HG03520 (cell line): ENCODE results near the gene THAP7.

Experiments used
- ATAC-seq: cut with Tn5 transposase; IDR thresholded peaks from one replicate; pipeline ENCODE4 v1.9.1; 2021; ENCODE audit warnings: mild to moderate bottlenecking, moderate library complexity; ENCODE audit not compliant: unreplicated experiment

THAP7 gene

DNA sequence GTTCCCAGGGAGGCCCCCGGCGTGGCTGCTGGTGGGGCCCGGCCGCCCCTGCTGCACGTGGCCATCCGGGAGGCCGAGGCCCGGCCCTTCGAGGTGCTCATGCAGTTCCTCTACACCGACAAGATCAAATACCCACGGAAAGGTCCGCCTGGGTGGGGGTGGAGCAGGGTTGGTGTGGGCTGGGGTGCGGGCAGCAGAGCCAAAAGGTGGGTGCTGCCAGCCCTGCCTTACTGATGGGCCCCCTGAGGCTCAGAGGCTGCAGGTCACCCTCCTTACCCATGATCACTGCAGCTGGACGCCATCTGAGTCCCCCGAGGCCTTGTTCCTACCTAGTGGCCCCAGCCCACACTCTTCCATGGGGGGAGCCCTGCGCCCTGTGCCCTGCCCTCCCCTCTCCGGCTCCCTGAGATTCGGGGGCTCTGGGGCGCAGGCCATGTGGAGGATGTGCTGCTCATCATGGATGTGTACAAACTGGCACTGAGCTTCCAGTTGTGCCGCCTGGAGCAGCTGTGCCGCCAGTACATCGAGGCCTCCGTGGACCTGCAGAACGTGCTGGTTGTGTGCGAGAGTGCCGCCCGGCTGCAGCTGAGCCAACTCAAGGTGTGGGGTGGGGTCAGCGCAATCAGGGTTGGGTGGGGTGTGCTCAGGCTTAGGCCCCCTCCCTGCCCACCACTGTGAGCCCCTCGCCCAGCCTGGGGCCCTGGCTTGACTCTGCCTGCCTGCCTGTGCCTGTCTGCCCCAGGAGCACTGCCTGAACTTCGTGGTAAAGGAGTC lies 7.6 kb downstream of the THAP7 start:
- no peak for ATAC-seq

DNA sequence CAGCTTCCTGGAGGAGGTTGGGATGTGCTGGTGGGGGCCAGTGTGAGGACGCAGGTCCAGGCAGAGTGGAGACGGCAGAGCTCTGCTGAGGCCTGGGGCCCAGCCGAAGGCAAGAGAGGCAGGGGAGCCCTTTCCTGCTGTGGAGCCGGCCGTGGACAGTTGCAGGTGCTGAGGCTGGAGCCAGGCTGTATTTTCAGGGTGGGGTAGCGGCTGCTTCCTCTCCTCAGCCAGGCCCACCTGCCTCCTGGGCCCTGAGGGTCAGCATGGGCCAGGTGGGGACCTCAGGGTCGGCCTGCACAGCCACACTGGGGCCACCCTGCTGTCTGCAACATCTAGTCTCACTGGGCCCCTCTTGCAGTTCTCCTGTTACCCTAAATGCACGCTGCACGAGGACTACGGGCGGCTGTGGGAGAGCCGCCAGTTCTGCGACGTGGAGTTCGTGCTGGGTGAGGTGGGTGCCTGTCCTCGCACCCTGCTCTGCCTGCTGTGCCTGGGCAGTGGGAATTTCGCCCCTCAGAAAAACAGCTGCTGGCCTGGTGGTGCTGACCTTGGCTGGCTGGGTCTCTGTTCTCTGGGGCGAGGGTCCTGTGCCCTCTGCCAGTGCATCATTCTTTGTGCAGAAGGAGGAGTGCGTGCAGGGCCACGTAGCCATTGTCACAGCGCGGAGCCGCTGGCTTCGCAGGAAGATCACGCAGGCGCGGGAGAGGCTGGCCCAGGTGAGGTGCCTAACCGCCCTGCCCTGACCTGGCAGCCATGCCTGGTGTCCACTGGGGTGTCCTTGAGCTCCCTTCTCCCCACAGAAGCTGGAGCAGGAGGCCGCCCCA lies 8.4 kb downstream of the THAP7 start:
- no peak for ATAC-seq

DNA sequence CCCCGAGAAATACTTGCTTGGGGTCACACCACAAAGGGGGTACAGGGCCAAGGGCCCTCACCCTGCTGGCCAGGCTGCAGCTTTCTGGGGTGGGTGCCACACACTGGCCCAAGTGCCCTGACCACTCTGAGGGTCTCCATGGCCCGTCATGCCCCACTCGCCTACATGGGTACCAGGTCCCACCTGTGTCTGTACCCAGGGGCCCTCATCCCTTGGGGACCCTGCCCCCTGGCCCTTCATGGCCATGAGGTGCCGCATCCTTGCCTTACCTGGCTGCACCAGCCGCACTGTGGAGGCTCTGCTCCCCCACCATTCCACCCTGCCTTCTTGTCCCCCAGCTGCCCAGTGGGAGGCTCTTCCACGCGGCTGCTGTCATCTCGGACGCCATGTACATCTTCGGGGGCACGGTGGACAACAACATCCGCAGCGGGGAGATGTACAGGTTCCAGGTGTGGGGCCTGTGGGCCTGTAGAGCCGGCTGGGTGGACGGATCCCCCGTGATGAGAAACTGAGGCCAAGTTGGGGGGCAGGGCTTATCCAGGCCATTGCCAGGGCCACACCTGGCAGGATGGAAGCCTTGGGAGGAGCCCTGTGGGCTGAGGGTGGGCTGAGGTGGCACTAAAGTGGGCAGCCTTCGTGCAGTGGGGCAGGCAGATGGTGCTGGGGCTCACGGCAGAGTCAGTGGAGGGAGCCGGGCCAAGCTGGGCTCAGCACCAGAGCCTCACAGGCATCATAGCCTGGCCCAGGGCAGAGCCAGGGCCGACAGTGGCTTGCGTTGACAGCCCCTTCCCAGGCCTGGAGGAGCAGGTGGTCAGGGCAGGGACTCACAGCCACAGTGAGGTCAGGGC lies 9.2 kb downstream of the THAP7 start:
- ATAC-seq, result no peak

DNA sequence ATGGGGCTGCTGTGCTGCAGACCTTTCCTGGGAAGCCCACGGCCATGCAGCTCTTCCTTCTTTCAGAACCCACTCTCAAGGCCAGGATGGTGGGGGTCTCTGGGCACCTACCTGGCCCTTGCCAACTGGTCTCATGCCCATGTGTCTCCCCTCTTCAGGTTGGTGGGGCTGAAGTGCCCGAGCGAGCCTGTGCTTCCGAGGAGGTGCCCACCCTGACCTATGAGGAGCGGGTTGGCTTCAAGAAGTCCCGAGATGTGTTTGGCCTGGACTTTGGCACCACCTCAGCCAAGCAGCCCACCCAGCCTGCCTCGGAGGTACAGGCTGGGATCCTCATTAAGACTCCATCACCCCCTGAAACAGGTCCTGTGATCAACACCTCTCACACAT lies 9.9 kb downstream of the THAP7 start:
- no peak for ATAC-seq

DNA sequence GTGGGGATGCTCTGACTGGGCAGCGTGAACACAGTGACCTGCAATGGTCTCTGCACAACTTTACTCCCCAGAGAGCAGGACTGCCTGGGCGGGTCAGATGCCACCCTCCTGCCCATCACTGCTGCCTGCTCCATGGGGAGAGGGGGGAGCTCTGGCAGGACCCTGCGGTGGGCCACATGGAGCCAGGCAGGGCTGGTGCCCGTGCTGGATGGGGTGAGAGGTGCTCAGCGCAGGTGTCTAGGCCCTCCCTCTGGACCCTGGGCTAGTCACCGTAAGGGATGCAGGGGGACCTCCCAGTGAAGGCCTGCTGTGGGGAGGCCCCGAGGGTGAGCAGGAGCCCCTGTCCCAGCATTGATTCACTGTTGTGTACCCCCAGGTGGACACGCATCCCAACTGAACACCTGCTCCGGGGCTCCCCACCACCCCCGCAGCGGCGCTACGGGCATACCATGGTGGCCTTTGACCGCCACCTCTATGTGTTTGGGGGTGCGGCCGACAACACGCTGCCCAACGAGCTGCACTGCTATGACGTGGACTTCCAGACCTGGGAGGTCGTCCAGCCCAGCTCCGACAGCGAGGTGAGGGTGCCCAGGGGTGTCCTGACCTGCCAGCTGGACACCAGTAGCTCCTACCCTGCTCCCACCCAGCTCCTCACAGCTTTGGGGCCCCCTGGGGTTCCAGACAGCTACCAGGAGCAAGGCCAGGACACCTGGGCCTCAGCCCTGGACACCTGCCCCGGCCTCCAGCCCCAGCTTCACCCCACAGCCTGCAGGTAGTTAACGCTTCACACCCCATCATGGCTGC lies 10.5 kb downstream of the THAP7 start:
- no peak for ATAC-seq

DNA sequence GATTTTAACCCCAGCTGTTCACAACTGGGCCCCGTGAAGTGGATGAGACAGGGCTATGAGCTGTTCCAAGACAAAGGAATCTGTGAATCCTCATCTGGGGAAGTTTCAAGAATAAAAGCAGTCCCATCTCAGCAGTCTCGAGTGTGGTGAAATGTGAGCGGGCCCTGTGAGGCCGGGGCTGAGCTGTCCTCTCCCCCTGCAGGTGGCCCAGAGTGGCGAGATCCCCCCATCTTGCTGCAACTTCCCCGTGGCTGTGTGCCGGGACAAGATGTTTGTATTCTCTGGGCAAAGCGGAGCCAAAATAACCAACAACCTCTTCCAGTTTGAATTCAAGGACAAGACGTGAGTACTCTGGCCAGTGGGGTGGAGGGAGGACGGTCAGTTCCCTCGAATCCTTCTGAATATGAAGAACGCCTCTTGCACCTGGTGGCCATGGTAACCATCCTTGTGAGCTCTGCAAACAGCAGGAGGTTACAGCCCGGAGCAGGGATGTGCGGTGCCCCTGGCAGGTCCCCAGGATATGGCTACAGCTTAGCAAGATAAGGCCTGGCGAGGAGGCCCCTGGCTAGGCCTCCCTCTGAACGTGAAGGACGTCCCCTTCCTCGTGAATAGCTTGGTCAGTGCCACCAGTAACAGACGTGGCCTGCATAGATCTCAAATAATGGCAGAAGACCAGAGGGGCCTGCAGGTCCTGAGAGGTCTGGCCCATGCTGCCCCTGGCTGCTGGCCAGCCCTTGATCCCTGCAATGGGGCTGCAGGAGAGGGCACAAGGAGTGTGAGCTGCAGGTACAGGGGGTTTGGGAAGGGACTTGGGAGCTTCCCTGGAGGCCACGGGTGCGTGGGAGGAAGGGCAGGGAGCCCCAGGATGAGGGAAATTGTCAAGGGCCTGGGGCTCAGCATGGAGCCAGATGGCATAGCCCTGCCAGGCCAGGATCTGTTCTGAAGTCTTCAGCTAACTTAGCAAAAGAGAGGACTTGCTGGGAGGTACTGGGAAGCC lies 11.4 kb downstream of the THAP7 start:
- ATAC-seq, result no peak

DNA sequence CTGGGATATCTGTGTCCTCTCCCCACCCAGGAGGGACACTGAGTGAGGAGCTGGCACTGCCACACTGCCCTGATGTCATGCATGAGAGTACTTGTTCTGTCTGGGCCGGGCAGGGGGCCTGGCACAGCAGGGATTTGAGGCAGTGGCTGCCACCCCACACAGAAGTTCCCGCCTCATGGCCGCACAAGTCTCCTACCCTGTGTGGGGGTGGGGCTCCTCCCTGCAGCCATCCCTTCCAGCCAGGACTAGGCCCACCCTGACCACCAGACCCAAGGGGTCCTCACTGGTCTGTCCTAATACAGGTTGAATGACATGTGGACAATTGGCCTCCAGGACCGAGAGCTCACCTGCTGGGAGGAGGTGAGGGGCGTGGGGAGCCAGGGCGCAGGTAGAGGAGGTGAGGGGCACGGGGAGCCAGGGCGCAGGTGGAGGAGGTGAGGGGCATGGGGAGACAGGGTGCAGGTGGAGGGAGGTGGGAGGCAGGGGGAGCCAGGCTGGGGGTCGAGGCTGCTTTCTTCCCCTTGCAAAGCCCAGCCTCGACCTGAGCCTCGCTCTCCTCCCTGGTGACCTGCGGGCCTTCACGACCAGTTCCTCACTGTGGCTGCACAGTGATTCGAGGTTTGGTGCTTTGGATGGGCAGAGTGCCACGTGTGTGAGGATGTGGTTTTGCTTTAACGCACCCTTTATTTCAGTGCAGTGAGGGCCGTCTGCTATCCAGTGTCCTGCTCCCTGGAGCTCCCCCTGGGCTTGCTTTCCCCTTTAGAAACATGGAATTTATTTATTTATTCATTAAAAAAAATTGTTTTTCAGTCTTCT lies 12.4 kb downstream of the THAP7 start:
- no peak for ATAC-seq

DNA sequence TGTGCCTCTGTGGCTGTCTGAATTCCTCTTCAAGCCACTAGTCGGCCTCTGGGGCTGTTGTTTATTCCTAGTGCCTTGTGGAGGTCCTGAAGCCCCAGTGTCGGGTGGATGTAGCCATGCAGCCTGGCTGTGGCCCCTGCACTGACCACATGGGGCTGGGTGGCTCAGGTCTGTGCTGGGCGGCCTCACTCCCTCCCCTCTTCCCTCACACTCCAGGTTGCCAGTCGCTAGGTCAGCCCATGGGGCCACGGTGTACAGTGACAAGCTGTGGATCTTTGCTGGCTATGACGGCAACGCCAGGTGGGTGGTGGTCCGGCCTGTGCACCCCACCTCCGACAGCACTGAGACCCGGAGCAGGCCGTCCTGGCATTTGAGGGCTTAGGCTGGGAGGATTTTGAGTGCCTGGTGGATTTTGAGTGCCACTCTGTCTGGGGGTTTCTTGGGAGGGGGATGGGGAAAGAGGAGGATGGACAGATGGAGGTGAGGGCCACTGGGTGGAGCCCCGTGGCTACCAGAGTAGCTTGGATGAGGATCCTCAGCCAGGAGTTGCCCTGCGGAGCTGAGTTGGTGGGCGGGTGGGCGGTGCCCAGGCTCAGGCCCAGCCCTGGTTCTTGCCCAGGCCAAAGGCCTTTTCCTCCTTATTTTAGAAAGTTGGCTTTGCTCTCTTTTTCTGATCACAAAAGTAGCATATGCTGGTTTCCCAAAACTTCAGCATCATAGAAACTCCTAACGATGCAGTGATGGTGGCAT lies 13.2 kb downstream of the THAP7 start:
- ATAC-seq, result no peak

DNA sequence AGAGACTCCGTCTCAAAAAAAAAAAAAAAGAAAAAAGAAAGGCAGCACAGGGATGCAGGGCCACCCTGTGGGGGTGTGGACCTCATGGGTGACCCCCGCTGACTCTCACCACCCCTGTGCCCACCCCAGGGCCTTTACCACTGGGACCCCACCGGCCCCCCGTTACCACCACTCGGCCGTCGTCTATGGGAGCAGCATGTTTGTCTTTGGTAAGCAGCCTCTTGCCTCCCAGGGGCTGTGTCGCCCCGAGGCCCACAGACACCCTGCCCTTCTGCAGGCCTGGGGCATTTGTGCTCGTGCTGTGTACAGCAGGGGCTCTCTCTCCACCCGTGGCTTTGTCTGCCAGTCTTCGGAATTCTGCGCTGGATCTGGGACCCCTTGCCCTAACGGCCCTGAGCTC lies 14.5 kb downstream of the THAP7 start:
- ATAC-seq, result no peak

DNA sequence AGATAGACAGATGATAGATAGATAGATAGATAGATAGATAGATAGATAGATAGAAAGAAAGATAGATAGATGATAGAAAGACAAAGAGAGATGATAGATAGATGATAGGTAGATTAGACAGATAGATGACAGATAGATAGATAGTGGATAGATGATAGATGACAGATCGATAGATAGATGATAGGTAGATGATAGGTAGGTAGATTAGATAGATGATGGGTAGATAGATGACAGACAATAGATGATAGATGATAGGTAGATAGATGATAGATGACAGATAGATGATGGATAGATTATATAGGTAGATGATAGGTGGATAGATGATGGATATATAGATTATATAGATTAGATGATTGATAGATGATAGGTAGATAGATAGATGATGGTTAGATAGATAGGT lies 15.6 kb downstream of the THAP7 start:
- no peak for ATAC-seq

DNA sequence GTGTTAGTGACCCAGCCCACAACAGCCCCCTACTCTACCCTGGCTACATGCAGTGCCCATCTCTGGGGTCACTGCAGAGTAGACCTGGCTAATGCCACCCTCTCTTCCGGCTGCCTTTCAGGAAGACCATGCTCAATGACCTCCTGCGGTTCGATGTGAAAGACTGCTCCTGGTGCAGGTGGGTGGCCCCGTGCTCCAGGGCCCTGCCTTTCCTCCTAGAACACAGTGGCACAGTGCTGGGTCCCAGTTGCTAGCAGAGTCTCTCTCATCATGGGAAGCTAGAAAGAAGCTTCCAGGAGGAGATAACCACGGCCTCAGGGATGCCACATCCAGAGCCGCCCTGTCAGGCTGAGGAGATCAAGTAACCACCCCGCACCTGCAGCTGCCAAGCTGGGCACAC lies 16.2 kb downstream of the THAP7 start:
- ATAC-seq, result no peak

DNA sequence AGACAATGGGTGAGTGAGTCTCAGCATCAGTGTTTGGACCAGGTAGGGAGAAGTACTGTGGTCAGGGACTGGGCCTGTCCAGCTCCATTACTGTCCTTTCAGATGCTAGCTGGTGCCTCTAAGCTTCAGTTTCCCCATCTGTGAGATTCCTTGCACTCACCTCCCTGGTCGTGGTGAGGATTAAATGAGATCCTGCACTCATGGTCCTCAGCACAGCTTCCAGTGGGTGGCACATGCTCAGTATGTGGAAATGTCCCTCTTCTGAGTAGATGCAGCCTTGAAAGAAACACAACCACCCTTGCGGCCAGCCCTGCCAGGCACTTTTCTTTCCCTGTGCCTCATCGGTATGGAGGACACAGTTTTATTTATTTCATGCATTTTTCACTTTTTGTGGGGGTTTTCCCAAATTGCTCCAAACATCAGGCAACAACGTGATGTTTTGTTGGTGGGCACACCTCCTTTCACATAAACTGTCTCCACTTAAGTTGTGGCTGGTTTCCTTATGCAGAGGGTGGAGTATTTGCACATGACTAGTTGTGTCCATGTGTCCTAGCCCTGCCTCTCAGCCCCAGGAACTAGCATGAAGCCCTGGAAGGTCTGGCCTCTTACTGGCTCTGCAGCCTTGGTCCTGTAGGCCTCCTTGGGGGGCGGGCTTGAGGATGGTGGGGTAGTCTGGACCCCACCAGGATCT lies 18.7 kb downstream of the THAP7 start:
- no peak for ATAC-seq

DNA sequence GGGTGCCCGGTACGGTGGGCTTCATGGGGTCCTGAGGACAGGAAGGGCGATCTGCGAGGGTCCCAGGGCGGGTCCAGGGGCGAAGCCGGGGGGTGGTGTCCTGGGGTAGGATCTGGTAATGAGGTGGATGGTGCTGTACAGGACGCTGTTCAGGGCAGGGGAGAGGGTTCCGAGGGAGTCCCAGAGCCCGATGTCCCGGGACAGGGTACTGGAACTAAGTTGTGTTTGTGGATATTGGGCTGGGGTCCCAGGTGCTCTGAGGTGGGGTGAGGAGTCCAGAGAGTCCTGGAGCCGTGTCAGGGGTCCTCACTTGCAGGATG lies 19.4 kb downstream of the THAP7 start:
- peak; percentile 12 for ATAC-seq

DNA sequence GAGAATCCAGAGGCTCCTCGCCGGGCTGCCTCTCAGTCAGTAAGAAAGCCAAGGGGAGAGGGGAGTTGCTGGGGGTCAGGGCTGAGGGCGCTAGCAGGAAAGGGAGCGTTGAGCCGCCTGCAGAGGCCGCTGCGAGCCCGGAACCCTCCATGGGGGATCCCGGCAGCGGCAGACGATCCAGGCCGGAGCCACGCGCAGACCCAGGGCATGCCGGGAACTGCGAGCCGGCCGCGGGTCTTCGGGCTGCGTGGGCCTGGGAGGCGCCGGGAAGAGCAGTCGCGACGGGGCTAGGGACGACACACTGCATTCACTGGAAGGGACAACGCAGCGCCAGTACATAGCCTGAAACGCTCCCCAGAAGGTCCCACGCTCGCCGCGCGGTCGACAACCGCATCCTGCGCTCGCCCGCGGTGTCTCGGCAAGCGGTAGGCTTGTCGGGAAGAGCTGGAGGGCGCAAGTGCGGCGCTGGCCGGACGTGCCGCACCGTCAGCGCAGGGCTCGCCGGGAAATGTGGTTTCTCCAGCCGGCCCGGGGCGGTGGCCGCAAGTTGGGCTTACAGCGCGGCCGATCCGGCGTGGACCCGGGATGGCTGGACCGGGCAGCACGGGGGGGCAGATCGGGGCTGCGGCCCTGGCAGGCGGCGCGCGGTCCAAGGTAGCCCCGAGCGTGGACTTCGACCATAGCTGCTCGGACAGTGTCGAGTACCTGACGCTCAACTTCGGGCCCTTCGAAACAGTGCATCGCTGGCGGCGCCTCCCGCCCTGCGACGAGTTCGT lies 19.9 kb downstream of the THAP7 start, which contains the start of gene LZTR1:
LZTR1 (plus strand) TSS at position 511 of the 776 bp plus-strand sequence; CDS start at position 586, 75 bp downstream.
- peak; percentile 66 for ATAC-seq

DNA sequence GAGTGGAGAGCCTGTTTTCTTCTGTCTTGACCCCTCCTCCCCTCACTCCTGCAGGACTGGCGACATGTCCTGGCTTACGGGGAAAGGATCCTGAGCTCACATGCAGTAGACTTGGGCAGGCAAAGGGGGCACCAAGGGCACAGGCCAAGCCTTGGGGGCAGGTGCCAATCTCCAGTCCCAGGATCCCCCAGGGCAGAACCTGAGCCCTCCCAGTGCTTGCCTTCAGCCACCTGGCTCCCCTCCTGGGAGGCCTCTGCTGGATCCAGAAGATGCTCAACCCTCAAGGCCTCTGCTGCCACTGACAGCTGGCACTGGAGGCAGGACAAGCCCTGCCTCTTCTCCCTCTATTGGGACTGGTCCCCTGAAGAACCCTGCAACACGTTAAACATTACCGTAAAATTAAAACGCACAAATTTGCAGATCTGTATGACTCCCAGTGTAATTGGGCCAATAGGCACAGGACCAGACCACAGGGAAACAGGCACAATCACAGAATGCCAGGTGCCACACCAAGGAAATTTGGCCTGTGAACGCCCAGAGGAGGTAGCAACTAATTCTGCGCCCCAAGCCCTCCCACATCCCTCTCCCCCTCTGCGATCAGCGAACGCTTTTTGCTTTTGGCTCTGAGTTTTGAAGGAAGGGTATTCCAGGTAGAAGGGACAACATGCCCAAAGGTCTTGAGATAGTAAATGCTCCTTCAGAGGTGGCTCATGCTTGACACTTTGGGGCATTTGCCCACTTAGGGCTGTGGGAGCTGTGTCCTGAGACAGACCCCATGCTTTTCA lies 20.8 kb downstream of the THAP7 start:
- no peak for ATAC-seq

DNA sequence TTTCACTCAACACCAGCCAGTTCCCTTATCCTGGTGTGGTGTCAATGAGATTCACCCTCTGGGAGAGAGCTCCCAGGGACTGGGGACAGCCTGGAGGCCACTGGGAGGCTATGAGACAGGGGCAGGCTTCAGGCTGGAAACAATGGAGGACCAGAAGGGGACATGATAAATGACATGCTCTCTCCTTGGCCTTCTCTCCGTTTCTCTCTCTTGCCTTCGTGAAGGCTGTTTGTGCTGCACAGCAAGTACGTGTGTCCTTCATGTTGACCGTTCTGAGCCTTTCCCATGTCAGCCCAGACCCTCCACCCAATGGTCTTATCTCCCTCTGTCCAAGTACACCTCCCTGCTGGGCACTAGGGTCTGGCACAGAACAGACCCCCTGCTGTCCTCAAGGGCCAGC lies 21.4 kb downstream of the THAP7 start:
- ATAC-seq, result no peak
